Stomach (tissue), 4 donors: Measurements from ENCODE around the gene SULF2.

Experiments used
- CTCF ChIP-seq, 7 experiments: fragments of 450-650 bp in 4 of 7; fragments of 200-600 bp in 3 of 7; sonication (generic) in 3 of 7; IDR thresholded peaks; one replicate each; pipeline ENCODE4 v1.5.1; 2016 to 2019; ENCODE audit warnings: antibody characterized with exemption in 7 of 7, control low read depth in 2 of 7, mild to moderate bottlenecking in 1 of 7
- EP300 ChIP-seq: sonication (generic); formaldehyde crosslinking; IDR thresholded peaks from one replicate; pipeline ENCODE4 v1.6.1; 2017; ENCODE audit warnings: antibody characterized with exemption
- POLR2A ChIP-seq, 4 donors: fragments of 450-650 bp; IDR thresholded peaks; one replicate each; pipeline ENCODE4 v1.6.1; 2016; ENCODE audit warnings: antibody characterized with exemption in 4 of 4, control low read depth in 2 of 4, mild to moderate bottlenecking in 1 of 4, moderate library complexity in 1 of 4
- POLR2AphosphoS5 ChIP-seq, 3 donors: sonication (generic); formaldehyde crosslinking; IDR thresholded peaks; one replicate each; pipeline ENCODE4 v1.6.1; 2016; ENCODE audit warnings: antibody characterized with exemption in 3 of 3

DNA sequence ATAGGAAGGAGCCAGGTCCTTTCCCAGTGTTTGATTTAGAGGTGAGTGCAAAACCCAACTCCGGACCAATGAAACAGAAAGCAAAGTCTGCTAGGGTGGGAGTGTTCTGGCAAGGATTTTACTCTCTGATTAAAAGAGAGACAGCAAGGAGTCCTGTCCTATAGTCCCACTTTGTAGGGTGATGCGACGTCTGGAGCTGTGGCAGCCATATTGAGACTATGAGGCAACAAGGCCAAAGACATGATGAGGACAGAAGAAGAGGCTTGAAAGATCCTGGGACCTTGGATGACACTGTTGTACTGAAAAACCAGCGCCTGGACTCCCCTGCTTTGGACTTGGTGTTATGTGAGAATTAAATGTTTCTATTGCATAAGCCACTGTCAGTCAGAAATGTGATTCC lies 8.1 kb downstream of the SULF2 start:
- TF ChIP-seq CTCF (IDR thresholded peaks at IDR 0.05): no peak
- TF ChIP-seq POLR2AphosphoS5 (IDR thresholded peaks at IDR 0.05): no peak
- TF ChIP-seq EP300: no peak
- no peak for TF ChIP-seq POLR2A (IDR thresholded peaks at IDR 0.05)
